ENCODE data around the gene VHLL. TPM values are rescaled to one million over a fixed set of nuclear protein-coding genes. Genes with fewer than 3 reads are reported as not detected.
"Not testable (repeated sequence)": the region's sequence is repeated elsewhere in the genome, so short reads cannot be mapped to it uniquely, and the experiment has no call there.

Gene VHLL
- total and polyA plus RNA-seq, 4 donors: 0.67 TPM; not detected in 3

DNA sequence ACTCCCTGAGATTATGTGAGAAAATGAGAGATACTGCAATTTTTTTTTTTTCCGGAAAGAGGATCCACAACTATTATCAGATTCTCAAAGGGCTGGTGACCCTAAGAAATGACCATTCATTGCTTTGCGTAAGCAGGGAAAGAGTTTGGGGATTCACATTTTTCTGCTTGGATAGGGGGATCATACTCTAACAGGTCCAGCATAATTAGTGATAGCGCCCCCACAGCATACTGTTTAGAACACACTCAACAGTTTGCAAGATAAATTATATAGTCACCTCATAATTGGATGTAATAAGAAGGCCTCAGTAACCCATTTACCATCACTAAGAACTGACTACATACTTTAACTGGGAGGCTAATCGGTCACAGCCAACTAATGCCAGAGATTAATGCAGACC lies 37.1 kb upstream of the VHLL start (continued):
- TF ChIP-seq, protein P1, sequence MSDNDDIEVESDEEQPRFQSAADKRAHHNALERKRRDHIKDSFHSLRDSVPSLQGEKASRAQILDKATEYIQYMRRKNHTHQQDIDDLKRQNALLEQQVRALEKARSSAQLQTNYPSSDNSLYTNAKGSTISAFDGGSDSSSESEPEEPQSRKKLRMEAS (IDR thresholded peaks at IDR 0.05): no peak
- TF ChIP-seq, protein P2, sequence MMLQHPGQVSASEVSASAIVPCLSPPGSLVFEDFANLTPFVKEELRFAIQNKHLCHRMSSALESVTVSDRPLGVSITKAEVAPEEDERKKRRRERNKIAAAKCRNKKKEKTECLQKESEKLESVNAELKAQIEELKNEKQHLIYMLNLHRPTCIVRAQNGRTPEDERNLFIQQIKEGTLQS (IDR thresholded peaks at IDR 0.05): no peak
- no peak for TF ChIP-seq YY1 (IDR thresholded peaks at IDR 0.05)
- TF ChIP-seq EGR1 (IDR thresholded peaks at IDR 0.05; ENCODE audit: low read depth in 2 of 2): no peak
- TF ChIP-seq GABPA (IDR thresholded peaks at IDR 0.05 in 1 of 2, conservative IDR thresholded peaks at IDR 0.05 in 1 of 2): no peak

DNA sequence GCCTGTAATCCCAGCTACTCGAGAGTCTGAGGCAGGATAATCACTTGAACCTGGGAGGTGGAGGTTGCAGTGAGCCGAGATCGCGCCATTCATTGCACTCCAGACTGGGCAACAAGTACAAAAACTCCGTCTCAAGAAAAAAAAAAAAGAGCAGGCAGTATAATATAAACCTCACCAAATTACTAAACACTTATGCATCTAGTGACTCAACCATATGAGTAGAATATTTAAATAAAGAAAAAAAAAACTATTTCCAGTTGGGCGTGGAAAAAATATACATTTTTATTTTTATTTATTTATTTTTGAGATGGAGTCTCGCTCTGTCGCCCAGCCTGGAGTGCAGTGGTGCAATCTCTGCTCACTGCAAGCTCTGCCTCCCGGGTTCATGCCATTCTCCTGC lies 24.1 kb upstream of the VHLL start:
- H3K4me1 ChIP-seq (ENCODE audit: control insufficient read depth in 4 of 4, insufficient read depth in 4 of 4, low read length in 3 of 4); H3K9ac ChIP-seq (ENCODE audit: low read depth in 1 of 2, low read length in 2 of 2); H3K27ac ChIP-seq (ENCODE audit: low read depth in 1 of 2, low read length in 2 of 2); H3K4me3 ChIP-seq (ENCODE audit: low read depth in 1 of 3, low read length in 3 of 3); DNase-seq (ENCODE audit: low spot score); H3K9me3 ChIP-seq (ENCODE audit: control insufficient read depth in 4 of 4, low read length in 3 of 4); H3K27me3 ChIP-seq (ENCODE audit: control insufficient read depth in 4 of 4, insufficient read depth in 4 of 4, low read length in 3 of 4): not testable (repeated sequence)
- WGBS: 96% methylated on average over 9 of the region's 9 CpGs
- H3K36me3 ChIP-seq (ENCODE audit: control insufficient read depth in 4 of 4, insufficient read depth in 3 of 4, low read depth in 1 of 4, low read length in 3 of 4): peaks cover 18 to 56% (median 48%) of the 10 kb centered on the region in 4 donors

DNA sequence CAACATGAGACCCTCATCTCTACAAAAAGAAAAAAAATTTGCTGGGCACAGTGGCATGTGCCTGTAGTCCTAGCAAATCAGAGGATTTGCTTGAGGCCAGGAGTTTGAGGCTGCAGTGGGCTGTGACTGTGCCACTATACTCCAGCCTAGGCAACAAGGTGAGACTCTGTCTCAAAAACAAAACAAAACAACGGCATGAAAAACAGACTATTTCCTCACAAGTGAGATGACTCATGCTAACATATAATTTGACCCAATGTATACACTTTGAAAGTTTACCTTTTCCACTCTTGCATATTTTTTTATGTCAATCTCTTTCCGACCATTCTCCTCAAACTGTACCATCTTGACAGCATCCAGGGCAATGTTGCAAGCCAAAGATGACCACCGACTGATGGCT lies 21.5 kb upstream of the VHLL start:
- Histone ChIP-seq H3K27ac (ENCODE audit: low read depth in 1 of 2, low read length in 2 of 2) (no peak overlapping the region), H3K36me3 (ENCODE audit: control insufficient read depth in 4 of 4, insufficient read depth in 3 of 4, low read depth in 1 of 4, low read length in 3 of 4) (peaks cover 25 to 81% (median 67%) of the 10 kb centered on the region in 4 donors), H3K9ac (ENCODE audit: low read depth in 1 of 2, low read length in 2 of 2) (no peak overlapping the region), H3K4me1 (ENCODE audit: control insufficient read depth in 4 of 4, insufficient read depth in 4 of 4, low read length in 3 of 4) (no peaks in the 10 kb centered on the region), H3K9me3 (ENCODE audit: control insufficient read depth in 4 of 4, low read length in 3 of 4) (no peaks in the 10 kb centered on the region), H3K27me3 (ENCODE audit: control insufficient read depth in 4 of 4, insufficient read depth in 4 of 4, low read length in 3 of 4) (no peaks in the 10 kb centered on the region), H3K4me3 (ENCODE audit: low read depth in 1 of 3, low read length in 3 of 3) (no peak overlapping the region)
- no peak for DNase-seq (ENCODE audit: low spot score)
- TF ChIP-seq EGR1 (IDR thresholded peaks at IDR 0.05; ENCODE audit: low read depth in 2 of 2) (no peak), NR2F2 (IDR thresholded peaks at IDR 0.05) (no peak), JUND (IDR thresholded peaks at IDR 0.05) (no peak), FOXA2 (IDR thresholded peaks at IDR 0.05) (no peak)
- 86% methylated on average over 3 of the region's 3 CpGs for WGBS

DNA sequence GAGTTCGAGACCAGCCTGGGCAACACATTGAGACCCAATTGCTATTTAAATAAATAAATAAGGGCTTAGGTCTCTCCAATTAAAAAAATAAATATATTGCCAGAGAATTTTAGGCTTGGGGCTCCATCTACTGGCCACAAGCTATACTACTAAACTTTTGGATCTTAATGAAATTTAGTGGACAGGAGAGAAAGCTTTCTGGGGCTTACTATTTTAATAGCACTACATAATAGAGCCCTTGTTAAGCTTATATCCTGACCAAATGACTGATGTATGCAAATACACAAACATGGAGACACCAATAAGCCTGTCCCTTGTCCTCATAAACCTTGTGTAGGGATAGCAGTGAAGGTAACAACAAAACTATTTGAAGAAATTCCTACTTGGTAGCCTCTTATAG lies 20.6 kb upstream of the VHLL start:
- H3K27me3 ChIP-seq (ENCODE audit: control insufficient read depth in 4 of 4, insufficient read depth in 4 of 4, low read length in 3 of 4): no peaks in the 10 kb centered on the region

More for the DNA sequence above, 20.6 kb upstream of the VHLL start:
- no peaks in the 10 kb centered on the region for H3K9me3 ChIP-seq (ENCODE audit: control insufficient read depth in 4 of 4, low read length in 3 of 4)
- H3K9ac ChIP-seq (ENCODE audit: low read depth in 1 of 2, low read length in 2 of 2): no peak overlapping the region
- no peaks in the 10 kb centered on the region for H3K4me1 ChIP-seq (ENCODE audit: control insufficient read depth in 4 of 4, insufficient read depth in 4 of 4, low read length in 3 of 4)
- WGBS: 82% methylated on average over 1 of the region's 1 CpG
- no peak overlapping the region for H3K27ac ChIP-seq (ENCODE audit: low read depth in 1 of 2, low read length in 2 of 2)
- no peak for DNase-seq (ENCODE audit: low spot score)
- H3K4me3 ChIP-seq (ENCODE audit: low read depth in 1 of 3, low read length in 3 of 3): no peak overlapping the region
- TF ChIP-seq RAD21 (IDR thresholded peaks at IDR 0.05) (peak; percentile 71 to 76), RXRA (IDR thresholded peaks at IDR 0.05) (no peak)
- TF ChIP-seq, protein P3, sequence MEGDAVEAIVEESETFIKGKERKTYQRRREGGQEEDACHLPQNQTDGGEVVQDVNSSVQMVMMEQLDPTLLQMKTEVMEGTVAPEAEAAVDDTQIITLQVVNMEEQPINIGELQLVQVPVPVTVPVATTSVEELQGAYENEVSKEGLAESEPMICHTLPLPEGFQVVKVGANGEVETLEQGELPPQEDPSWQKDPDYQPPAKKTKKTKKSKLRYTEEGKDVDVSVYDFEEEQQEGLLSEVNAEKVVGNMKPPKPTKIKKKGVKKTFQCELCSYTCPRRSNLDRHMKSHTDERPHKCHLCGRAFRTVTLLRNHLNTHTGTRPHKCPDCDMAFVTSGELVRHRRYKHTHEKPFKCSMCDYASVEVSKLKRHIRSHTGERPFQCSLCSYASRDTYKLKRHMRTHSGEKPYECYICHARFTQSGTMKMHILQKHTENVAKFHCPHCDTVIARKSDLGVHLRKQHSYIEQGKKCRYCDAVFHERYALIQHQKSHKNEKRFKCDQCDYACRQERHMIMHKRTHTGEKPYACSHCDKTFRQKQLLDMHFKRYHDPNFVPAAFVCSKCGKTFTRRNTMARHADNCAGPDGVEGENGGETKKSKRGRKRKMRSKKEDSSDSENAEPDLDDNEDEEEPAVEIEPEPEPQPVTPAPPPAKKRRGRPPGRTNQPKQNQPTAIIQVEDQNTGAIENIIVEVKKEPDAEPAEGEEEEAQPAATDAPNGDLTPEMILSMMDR (IDR thresholded peaks at IDR 0.05; ENCODE audit: low read depth, low read length, missing input control): peak; percentile 45
- H3K36me3 ChIP-seq (ENCODE audit: control insufficient read depth in 4 of 4, insufficient read depth in 3 of 4, low read depth in 1 of 4, low read length in 3 of 4): peaks cover 27 to 81% (median 68%) of the 10 kb centered on the region in 4 donors
